A549 (cell line): ENCODE data around the gene C17orf75.

ENCODE experiments used
- TF ChIP-seq, protein P1 (sequence below): fragments of >200 bp; sonication (Bioruptor Twin); formaldehyde crosslinking; IDR thresholded peaks from 3 replicates; pipeline ENCODE4 v1.5.1; 2016
- TF ChIP-seq, protein P2 (sequence below): fragments of 450-650 bp; IDR thresholded peaks from 2 replicates; pipeline ENCODE4 v1.6.1; 2014; ENCODE audit warnings: antibody characterized with exemption

DNA sequence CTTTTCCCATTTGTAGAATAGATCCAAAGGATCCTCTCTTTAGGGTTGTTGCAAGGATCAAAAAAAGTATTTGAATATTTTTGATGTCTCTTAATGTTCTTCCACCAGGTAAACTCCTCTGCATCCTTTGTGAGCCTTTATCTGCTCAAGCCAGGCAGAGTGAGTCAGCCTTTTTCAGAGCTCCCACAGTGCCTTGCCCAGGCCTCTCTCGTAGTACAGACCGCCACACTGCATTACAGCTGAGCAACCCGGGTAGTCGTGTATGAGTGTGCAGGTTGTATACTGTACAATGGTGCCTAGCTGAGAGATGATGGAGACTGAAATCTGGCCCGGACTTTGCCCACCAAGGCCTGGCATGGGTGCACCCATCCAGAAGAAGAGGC lies 55.5 kb downstream of the C17orf75 start:
- TF ChIP-seq, protein P1, sequence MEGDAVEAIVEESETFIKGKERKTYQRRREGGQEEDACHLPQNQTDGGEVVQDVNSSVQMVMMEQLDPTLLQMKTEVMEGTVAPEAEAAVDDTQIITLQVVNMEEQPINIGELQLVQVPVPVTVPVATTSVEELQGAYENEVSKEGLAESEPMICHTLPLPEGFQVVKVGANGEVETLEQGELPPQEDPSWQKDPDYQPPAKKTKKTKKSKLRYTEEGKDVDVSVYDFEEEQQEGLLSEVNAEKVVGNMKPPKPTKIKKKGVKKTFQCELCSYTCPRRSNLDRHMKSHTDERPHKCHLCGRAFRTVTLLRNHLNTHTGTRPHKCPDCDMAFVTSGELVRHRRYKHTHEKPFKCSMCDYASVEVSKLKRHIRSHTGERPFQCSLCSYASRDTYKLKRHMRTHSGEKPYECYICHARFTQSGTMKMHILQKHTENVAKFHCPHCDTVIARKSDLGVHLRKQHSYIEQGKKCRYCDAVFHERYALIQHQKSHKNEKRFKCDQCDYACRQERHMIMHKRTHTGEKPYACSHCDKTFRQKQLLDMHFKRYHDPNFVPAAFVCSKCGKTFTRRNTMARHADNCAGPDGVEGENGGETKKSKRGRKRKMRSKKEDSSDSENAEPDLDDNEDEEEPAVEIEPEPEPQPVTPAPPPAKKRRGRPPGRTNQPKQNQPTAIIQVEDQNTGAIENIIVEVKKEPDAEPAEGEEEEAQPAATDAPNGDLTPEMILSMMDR, result no peak
- TF ChIP-seq, protein P2, sequence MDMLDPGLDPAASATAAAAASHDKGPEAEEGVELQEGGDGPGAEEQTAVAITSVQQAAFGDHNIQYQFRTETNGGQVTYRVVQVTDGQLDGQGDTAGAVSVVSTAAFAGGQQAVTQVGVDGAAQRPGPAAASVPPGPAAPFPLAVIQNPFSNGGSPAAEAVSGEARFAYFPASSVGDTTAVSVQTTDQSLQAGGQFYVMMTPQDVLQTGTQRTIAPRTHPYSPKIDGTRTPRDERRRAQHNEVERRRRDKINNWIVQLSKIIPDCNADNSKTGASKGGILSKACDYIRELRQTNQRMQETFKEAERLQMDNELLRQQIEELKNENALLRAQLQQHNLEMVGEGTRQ, result no peak
